ENCODE measurements around the gene RPL39. TPM values are rescaled to one million over a fixed set of nuclear protein-coding genes. Genes with fewer than 3 reads are reported as not detected.

Gene RPL39
- total RNA-seq, 1 experiment from 2014 or later, result 2,054 TPM

DNA sequence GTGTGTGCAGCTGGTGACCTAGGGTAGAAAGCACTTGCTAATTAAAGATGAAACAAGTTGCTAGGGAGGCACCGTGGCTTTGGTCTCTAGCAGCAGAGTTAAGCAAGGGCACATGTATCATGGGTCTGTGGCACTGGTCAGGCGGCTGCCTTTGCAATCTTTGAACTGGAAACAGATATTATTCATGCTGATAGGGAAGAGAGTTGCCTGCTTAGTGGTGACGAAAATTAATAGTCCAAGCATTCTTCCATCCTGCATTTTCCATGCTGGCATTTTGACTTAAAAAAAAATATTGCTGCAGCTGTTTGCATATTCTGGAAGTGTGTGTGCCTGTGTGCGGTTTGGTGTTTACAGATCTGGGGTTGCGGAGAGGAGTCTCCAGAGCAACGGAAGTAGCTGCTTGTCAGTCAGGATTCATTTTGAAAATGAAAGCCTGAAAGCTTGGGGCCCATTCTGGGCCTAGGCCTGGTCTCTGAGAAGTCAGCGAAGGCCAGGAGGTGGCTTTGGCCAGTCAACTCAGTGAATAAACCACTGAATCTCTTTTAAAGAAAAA, 35.4 kb downstream of the RPL39 start:
- H2AFZ ChIP-seq (ENCODE audit: low read length), result no peak overlapping the region
- peaks cover 2% of the 10 kb centered on the region for H3K23me2 ChIP-seq (ENCODE audit: insufficient read length, low read depth, low read length, poor library complexity, severe bottlenecking)
- H3K27ac Mint-ChIP-seq, result peak overlapping the region in 1 of 3 experiments; percentile 57; a peak in 3 of 7 replicates
- no peak overlapping the region for H3K4me2 ChIP-seq (ENCODE audit: insufficient read depth, insufficient read length, low read length)
- peaks cover 18% of the 10 kb centered on the region for H3K9me3 ChIP-seq (ENCODE audit: control insufficient read depth, low read depth, low read length)
- no peaks in the 10 kb centered on the region for H4K20me1 ChIP-seq (ENCODE audit: control insufficient read depth, insufficient read depth, insufficient read length)
- H2BK15ac ChIP-seq (ENCODE audit: low read depth, low read length), result no peak overlapping the region
- no peaks in the 10 kb centered on the region for H3K79me1 ChIP-seq (ENCODE audit: insufficient read depth, low read depth, low read length, poor library complexity, severe bottlenecking)
- no CpG with 5 or more reads among the region's 7 CpGs for WGBS (ENCODE audit: extremely low coverage, insufficient read length, low lambda C conversion rate)
- H3K18ac ChIP-seq (ENCODE audit: insufficient read length, low read depth, low read length), result no peak overlapping the region
- peak overlapping the region in 1 of 2 experiments; percentile 35; a peak in 2 of 5 replicates for H3K4me3 Mint-ChIP-seq
- H2BK5ac ChIP-seq (ENCODE audit: insufficient read length, low read length), result no peak overlapping the region
- H3K79me2 ChIP-seq (ENCODE audit: insufficient read depth, low read length), result no peaks in the 10 kb centered on the region
- H3K36me3 Mint-ChIP-seq (ENCODE audit: insufficient read depth in 1 of 3, low read depth in 3 of 3), result peaks cover 0 to 4% (median 3%) of the 10 kb centered on the region in 3 experiments; a peak in 4 of 7 replicates
- no peak overlapping the region for H4K5ac ChIP-seq (ENCODE audit: insufficient read length, low read depth, low read length)
- H3K9me3 Mint-ChIP-seq, result peaks cover 59 to 71% of the 10 kb centered on the region in 2 experiments
- no peaks in the 10 kb centered on the region; the same call in 1 of the 2 replicates for H3K27me3 ChIP-seq (ENCODE audit: insufficient read depth, low read length)
- no peak overlapping the region for H3K14ac ChIP-seq (ENCODE audit: insufficient read depth, low read length)
- peaks cover 26 to 27% of the 10 kb centered on the region in 2 experiments for H3K4me1 Mint-ChIP-seq
- no peak overlapping the region for H3T11ph ChIP-seq (ENCODE audit: low read length)
- no peak overlapping the region for H3K4ac ChIP-seq (ENCODE audit: low read depth, low read length)
- no peak overlapping the region for H2AK5ac ChIP-seq (ENCODE audit: insufficient read length, low read length)
- H2BK120ac ChIP-seq (ENCODE audit: low read depth, low read length, poor library complexity, severe bottlenecking), result no peak overlapping the region
- H4K91ac ChIP-seq (ENCODE audit: insufficient read length, low read depth, low read length), result no peak overlapping the region
- H2BK12ac ChIP-seq (ENCODE audit: insufficient read length, low read depth, low read length), result no peak overlapping the region
- peaks cover 4% of the 10 kb centered on the region; the same call in 1 of the 2 replicates for H3K4me1 ChIP-seq (ENCODE audit: insufficient read depth, low read length)
- H2BK20ac ChIP-seq (ENCODE audit: low read depth, low read length, poor library complexity, severe bottlenecking), result no peak overlapping the region
- H3K27ac ChIP-seq (ENCODE audit: insufficient read length, low read depth, low read length), result no peak overlapping the region
- H3K27me3 Mint-ChIP-seq (ENCODE audit: low read depth), result peaks cover 25% of the 10 kb centered on the region
- H4K8ac ChIP-seq (replicated peaks; ENCODE audit: insufficient read length, low read depth, low read length), result no peak overlapping the region
- DNase-seq, result no peak
- H3K23ac ChIP-seq (ENCODE audit: insufficient read length, low read depth, low read length), result no peak overlapping the region
- H3K56ac ChIP-seq (ENCODE audit: insufficient read length, low read depth, low read length), result no peak overlapping the region
- no peak overlapping the region for H3K9ac ChIP-seq (ENCODE audit: extremely low read depth, insufficient read length, low read length)
- TF ChIP-seq, protein P1, sequence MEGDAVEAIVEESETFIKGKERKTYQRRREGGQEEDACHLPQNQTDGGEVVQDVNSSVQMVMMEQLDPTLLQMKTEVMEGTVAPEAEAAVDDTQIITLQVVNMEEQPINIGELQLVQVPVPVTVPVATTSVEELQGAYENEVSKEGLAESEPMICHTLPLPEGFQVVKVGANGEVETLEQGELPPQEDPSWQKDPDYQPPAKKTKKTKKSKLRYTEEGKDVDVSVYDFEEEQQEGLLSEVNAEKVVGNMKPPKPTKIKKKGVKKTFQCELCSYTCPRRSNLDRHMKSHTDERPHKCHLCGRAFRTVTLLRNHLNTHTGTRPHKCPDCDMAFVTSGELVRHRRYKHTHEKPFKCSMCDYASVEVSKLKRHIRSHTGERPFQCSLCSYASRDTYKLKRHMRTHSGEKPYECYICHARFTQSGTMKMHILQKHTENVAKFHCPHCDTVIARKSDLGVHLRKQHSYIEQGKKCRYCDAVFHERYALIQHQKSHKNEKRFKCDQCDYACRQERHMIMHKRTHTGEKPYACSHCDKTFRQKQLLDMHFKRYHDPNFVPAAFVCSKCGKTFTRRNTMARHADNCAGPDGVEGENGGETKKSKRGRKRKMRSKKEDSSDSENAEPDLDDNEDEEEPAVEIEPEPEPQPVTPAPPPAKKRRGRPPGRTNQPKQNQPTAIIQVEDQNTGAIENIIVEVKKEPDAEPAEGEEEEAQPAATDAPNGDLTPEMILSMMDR (conservative IDR thresholded peaks at IDR 0.05), result no peak

All from H9 (cell line).